NCI-H1436 (cell line): ENCODE results near the gene GPR158.

ENCODE experiments used
- DNase-seq: peaks from one replicate; lab custom pipeline; 2025; lab: John Stamatoyannopoulos, UW

GPR158 gene

DNA sequence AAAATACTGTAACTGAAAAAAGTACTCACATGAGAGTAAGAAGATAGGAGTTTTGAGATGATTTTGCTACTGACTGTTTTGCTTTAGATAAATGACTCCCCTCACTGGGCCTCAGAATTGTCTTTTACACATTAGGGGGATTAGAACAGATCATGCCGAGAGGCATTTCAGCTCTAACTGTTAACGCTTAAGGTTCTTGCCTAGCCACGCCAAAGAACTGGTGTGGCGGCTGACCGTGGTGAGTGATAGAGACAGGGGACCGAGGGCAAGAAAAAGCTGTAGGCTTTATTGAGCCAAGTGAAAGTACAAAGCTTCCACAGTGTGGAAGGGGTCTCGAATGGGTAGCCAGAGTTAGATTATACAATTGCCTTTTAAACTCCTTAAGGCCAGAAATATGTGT is 390.8 kb downstream of the GPR158 start:
- DNase-seq = no peak

DNA sequence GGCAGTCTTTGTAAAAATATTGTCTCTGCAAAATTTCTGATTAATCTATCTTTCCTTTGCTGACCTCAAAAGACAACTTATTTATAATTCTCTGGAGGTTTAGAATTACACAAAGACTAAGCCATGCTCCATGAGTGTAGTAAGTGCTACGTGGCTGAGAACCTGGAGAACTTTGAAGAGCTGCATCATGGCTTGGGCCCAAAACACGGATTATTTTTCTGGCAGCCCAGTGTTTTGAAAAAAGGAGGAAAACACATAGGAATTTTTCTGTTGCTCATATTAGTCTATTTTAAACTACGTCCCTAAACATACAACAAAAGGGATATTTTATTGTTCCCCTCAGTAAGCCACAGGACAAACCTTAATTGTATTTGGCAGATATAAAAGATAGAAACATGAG is 398.5 kb downstream of the GPR158 start:
- no peak for DNase-seq

DNA sequence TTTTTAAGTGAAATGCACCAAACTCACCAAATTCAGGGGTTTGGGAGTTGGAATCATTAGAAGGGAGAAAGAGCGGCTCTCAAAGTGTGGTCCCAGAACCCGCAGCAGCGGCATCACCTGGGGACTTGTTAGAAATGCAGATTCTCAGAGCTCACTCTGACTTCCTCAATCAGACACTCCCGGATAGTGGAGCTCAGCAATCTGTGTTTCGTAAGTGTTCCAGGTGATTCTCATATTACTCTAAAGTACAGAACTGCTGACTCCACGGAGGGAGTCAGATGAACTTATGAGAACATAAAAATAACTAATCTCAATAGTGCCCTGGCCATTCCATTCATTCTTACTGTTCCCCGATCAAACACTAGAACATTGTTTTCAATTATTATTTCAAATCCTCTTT is 400.5 kb downstream of the GPR158 start:
- no peak for DNase-seq

DNA sequence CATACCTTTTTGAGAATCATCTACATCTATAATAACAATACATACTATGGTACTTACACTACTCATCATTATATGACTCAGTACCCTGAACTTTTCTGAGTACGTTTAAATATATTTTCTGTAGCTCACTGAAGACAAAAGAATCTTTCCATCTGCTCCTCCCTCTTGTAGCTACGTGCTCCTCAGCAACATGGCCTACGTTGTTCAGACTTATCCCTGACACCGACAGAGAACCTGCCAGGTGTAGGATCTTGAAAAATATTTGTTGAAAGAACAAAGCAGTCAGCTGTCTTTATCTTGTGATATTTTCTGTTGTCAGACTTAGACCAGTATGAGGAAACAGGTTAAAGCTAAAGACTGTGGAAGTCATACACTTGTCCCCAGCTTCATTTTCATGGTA is 403.3 kb downstream of the GPR158 start:
- DNase-seq = no peak

DNA sequence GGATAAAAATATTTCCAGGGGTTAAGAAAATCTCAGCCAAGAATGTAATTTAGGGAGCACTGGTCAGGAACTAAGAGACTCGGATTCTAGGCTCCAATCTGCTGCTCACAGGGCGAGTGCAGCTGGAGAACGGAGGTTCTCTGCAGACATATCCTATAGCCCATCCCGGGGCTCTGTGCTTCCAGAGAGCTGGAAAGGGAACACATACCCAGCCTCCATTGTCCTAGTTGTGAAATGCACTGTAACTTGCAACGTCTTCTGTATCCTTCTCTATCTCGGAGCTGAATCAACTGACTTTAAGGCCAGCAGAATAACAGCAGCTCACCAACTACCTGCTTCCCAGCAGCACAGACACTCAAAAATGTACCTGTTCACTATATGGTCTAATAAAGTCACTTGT is 408.2 kb downstream of the GPR158 start:
- no peak for DNase-seq

DNA sequence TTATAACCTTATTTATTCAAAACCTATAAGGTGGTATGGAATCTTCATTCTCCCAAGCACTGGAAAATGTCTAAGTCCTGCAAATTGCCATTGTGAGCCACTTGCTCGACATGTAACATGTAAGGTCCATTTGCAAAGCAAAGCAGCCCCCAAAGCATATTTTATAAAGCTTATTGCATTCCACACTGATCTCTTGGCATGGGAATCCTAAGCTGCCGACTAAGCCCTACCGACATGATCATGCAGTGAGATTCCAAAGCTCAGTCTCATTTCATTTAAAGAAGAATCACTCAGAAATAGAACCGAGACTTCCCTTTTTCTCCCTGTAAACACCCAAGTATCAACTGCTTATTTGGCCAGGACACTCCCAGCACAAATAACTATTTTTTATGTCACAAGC is 425.9 kb downstream of the GPR158 start:
- no peak for DNase-seq

DNA sequence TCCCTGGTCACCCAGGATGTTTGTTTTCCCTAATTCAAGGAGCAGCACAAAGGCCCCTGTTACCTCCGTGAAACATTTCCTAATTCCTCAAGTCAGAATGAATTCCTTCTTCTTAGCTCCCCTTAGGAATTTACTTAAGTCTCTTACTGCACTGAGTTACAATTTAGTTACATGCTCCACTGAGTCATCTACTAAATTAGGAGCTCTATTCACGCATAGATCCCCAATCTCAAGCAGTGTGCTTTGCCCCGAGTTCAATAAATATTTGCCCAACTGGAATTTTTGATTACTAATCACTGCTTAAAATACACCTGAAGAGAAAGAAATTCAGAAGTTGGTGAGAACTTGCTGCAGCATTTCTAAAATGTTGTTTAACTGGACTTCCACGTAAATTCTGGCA is 429.8 kb downstream of the GPR158 start:
- DNase-seq = no peak

DNA sequence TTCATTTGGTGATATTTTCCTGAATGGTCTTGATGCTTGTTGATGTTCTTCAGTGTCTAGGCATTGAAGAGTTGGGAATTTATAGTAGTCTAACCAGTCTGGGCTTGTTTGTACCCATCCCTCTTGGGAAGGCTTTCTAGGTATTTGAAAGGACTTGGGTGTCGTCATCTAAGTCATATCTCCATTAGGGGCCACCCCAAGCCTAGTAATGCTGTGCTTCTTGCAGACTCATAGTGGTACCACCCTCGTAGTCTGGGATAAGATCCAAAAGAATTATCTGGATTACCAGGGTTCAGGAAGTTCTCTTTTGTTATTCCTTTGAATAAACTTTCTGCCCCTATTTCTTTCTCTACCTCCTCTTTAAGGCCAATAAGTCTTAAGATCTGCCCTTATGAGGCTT is 439.9 kb downstream of the GPR158 start:
- DNase-seq = no peak

DNA sequence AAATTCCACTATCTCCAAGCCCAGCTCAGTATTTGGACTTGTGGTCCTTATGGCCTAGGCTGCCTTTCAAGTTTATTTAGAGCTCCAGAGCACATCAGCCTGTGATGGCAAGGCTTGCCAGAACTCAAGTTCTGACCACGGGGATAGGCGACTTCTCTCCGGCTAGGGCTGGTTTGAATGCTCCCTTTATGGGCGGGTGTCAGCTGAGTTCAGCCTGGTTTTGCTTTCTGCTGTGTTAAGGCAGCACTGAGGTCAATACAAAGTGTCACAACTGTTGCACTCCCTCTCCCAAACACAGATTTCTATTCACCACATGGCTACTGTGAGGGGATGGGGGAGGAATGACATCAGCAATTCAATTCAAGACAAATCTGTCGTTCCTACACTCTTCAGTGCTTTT is 441.1 kb downstream of the GPR158 start:
- DNase-seq = no peak

DNA sequence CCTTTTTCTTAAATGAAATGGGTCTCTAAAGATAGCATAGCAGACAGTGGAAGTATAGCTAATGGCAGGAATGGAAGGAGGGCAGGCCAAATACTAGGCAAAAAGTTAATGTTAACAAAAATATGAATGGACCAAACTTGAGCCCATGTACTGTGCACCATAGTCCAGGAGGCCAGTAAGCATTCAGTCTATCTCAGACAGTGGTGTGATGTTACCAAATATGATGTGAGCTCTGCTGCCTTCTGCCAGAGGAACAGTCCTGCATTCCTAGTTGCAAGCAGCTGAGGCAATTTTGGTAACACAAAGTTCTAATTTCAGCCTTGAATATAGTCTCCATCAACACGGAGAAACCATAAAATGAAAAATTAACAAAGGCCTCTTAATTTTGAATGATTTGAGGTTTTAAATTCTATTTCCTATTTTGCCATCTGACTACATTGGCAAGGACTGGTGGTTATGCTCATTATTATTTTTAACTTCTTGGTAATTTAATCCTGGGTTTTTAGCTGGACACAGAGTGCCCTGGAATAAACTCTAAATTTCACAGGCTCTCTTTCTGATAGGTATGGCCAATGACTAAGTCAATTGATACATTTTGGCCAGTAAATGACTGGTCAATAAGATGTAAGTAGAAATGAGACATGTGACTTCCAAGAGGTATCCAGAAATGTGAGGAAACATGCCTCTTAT is 442.2 kb downstream of the GPR158 start:
- DNase-seq = no peak

DNA sequence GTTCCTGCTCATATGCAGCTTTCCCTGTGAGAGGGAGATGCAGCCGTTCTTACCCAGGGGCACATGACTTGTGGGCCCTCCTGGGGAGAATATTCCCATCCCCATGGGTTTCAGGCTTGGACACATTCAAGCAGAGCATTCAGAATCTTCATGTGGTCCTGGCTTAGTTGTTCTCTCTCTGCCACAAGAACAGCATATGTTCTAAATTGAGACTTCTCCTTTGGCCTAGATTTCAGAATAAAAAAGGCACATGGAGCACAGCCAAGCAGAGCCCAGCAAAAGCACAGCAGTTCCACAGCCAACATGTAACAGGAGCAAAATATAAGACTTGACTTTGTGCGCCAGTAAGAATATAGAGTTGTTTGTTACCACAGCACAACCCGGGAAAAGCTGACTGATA is 452.8 kb downstream of the GPR158 start:
- no peak for DNase-seq

DNA sequence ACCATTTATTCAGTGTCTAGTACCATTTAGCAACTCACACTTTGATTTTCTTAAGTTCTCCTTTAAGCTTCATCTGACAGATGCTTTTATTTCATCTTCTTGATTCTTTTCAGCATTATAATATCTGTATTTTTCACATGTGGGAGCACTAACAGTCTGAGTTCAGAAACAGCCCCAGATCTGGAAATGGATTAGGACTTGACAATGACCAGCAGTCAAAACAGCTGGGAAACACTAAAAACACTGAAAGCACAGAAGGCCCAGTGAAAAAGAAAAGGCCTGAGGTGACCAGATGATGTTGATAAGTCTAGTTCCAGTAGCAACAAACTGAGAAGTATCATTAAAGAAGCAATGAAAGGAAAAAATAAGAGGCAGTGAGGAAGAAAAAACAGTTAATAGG is 454.5 kb downstream of the GPR158 start:
- no peak for DNase-seq

DNA sequence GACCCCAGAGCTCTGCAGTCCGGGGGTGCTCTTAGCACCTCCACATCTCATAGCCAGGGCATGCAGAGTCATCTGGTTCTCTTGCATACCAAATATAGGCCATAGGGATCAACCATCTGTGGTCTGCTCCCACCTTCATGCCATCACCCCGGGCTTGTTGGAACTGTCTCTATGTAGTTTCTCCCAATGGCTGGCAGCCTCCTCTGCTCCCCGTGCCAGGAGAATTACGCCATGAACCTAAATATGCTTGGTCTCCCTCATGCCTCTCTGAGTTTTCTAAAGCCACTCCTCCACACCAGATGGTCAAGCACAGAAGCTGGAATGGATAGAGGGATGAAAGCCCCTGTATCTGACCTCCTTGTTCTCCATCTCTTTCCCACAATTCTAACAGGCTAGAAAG is 456.7 kb downstream of the GPR158 start:
- no peak for DNase-seq

DNA sequence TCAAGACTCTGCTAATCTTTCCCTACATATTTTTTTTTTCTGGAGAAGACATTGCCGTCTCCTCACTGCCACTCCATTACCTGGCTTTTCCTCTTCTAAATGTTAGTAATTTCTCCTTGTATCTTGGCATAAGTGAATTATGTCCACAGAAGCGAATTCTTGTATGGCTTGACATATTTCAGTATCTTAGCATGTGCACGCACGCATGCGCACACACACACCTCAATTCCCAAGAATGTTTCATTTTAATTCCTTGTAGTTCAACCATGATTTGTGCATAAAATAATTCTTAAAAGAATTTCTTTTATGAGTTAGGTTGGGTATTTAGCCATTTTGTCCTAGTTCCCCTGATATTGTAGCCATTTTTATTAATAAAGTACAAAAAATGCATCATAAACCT is 458.0 kb downstream of the GPR158 start:
- DNase-seq = no peak

DNA sequence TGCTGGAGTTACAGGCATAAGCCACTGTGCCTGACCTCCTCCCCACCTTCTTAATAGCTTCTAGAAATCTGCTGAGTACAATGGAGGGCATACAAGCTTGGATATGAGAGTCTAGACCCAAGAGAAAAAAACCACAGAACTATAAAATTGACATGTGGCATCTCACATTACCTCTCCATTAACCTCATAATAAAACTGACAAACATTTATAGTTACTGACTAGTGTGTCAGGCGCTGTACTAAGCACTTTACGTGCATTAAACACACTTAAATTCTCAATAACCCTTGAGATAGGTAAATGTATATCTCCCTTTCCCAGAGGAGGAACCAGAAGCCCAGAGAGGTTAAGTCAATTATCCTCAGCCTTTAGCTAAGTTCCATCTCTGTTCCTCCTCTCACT is 458.7 kb downstream of the GPR158 start:
- DNase-seq = no peak

DNA sequence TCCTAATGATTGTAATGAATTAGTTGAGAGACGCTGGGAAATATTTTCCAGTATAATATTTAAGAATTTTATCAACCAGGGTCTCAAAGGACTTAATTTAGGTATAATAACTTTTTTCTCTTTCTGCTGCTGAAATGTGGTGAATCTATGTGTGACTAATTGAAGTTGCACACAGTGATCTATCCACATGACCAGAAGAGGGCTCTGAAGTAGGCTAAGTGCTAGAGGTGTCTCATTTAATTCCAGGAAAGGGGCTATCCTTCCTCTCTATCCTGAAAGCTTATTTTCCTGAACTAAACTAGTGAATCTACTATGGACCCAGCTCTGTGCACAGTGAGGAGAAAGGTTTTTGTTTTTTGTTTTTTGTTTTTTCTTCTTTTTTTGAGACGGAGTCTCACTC is 464.8 kb downstream of the GPR158 start:
- DNase-seq = no peak

DNA sequence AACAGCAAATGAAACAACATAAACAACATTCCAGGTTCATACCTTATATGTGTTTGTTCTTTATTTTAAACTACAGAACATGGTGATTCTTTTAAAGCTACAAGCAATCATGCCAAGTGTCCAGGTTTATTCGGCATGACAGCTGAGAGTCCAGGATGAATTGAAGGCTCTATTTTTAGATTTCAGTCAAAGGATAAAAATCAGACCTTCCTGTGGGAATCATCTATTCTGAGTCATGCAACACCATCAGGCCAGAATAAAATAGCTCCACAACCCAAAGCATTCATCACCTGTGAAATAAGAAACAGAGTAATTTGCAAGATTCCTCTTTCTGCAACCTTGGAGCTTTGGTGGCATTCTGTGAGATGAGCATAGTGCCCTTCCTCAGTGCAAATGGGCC is 466.8 kb downstream of the GPR158 start:
- no peak for DNase-seq

DNA sequence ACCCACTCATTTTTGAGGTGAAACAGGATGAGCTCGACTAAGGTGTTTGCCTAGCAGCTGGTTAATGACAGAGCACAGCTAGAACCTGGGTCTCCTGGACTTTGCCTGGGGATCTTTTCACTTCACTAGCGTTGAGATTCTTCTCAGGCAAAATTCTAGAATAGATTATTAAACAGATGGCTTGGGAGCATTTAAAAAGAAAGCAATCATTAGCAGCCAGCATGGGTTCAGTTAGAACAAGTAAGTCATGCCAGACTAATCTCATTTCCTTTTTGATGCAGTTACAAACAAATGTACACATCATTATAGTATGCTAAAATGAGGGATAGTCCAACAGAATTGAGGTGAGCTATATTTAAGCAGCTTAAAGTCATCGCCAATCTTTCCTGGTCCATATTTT is 467.9 kb downstream of the GPR158 start:
- DNase-seq = no peak

DNA sequence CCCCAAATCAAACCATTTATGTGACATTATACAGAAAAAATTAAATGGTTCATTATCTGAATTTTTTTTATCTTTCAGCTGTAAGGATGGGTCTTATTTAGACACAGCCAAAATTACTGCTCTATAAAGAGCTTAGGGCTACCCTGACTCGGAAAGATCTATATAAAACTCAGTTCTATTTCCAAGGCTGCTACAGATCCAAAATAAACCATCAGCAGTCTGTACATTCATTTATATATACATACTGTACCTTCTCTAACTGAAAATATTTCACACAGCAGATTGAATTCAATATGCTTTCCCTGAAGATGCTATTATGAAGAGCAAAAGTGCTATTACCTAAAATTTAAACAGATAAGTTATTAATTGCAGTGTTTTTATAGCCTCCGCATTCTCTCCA is 471.6 kb downstream of the GPR158 start:
- DNase-seq = no peak

DNA sequence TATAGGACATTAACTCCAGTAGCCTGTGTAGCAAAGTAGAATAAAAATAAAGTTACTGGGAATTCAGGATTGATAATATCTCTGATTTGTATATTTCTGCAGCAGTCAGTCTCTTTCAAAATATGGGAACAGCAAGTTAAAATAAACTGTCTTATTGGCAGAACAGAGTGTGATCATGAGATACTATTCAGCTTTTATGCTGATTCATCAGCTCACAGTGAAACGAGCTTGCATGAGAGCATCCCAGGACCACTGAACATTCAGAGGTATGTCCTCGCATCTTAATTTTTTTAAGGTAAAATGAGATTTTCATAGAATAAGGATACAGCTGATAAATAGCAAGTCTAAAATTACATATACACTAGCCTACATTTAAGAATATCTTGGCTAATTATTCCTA is 476.7 kb downstream of the GPR158 start:
- no peak for DNase-seq
